ENCODE measurements around the gene CACTIN.

The CACTIN gene

DNA sequence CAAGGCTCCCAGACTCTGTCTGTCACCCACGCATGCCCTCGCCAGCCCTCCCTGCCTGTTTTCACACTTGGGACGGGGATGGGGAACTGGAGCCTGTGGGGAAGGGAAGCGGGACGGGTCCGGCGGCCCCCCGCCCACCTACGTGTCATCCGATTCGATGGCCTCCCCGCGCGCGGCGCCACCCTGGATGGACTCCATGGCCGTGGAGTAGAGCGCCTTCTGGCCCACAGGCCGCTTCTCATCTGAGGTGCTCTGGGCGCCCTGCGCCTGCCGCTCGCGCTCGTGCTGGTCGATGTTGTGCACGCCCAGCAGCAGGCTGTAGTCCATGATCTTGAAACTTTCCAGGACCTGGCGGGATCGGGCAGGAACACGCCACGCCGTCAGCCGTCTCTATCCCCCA, 25.1 kb upstream of the CACTIN start:
- TF ChIP-seq TEAD4 (IDR thresholded peaks at IDR 0.05) = no peak
- no peak for TF ChIP-seq RAD21 (IDR thresholded peaks at IDR 0.05; ENCODE audit: low read depth)

DNA sequence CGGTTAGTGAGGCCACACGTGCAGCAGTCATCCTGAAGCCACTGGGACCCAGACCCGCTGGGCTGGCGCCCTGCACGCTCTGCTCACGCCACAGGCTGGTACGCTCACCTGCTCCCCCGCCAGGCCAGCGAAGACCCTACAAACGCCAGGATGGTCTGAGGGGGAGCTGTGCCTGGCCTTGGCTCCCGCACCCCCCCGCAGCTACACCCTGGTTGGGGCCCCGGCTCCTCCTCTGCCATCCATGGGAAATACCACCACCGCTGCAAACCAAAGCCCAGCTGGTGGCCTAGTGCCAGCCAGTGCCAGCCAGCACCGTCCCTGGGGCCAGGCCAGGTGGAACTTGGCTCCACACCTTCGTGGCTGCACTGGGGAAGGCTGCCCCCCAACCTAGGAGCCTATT, 23.3 kb upstream of the CACTIN start:
- no peak for TF ChIP-seq RAD21 (IDR thresholded peaks at IDR 0.05; ENCODE audit: low read depth)
- TF ChIP-seq CEBPB (IDR thresholded peaks at IDR 0.05) = no peak
- TF ChIP-seq TEAD4 (IDR thresholded peaks at IDR 0.05) = no peak
- no peak for TF ChIP-seq NFIC (IDR thresholded peaks at IDR 0.05)
- no peak for TF ChIP-seq REST (IDR thresholded peaks at IDR 0.05; ENCODE audit: low read depth)
- TF ChIP-seq ZBTB7A (IDR thresholded peaks at IDR 0.05; ENCODE audit: low read depth) = no peak
- TF ChIP-seq MAX (IDR thresholded peaks at IDR 0.05) = no peak
- TF ChIP-seq TAF1 (IDR thresholded peaks at IDR 0.05; ENCODE audit: low read depth) = no peak
- no peak for TF ChIP-seq YY1 (IDR thresholded peaks at IDR 0.05; ENCODE audit: low read depth)

DNA sequence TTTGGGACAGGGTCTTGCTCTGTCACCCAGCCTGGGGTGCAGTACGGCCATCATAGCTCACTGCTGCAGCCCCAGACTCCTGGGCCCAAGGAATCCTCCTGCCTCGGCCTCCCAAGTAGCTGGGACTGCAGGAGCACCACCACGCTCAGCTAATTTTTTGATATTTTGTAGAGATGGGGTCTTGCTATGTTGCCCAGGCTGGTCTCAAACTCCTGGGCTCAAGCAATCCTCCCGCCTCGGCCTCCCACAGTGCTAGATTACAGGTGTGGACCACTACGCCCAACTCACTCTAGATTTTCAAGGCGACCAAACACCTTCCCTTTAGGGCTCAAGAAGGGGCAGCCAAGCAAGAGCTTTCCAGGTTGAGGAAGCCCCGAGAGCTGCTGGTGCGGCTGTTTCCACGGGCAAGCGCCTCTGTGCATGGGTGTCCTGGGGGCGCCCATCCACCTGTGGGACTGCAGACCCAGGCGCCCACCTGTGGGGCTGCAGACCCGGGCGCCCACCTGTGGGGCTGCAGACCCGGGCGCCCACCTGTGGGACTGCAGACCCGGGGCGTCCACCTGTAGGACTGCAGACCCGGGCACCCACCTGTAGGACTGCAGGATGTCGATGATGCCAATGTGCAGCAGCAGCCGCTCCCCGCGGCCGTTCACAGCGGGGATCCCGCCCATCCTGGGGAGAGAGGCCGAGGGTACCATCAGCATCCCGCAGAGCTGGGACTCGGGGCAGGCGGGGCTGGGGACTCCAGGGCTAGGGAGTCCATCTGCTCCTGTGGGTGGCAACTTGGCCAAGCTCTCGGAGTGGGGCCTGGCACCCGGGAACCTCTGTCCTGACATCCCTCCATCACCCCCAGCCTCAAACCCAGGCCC, 21.7 kb upstream of the CACTIN start:
- TF ChIP-seq FOXM1 (IDR thresholded peaks at IDR 0.05; ENCODE audit: borderline replicate concordance, low read depth) (no peak), EGR1 (IDR thresholded peaks at IDR 0.05) (no peak), REST (IDR thresholded peaks at IDR 0.05; ENCODE audit: low read depth) (no peak), RAD21 (IDR thresholded peaks at IDR 0.05; ENCODE audit: low read depth) (no peak), NFIC (IDR thresholded peaks at IDR 0.05) (no peak), TEAD4 (IDR thresholded peaks at IDR 0.05) (no peak), TAF1 (IDR thresholded peaks at IDR 0.05; ENCODE audit: low read depth) (no peak), CREB1 (IDR thresholded peaks at IDR 0.05; ENCODE audit: low read depth) (no peak), USF1 (IDR thresholded peaks at IDR 0.05) (no peak), EP300 (IDR thresholded peaks at IDR 0.05; ENCODE audit: borderline replicate concordance) (no peak), MAX (IDR thresholded peaks at IDR 0.05) (no peak), TCF12 (IDR thresholded peaks at IDR 0.05; ENCODE audit: low read depth) (no peak), CEBPB (IDR thresholded peaks at IDR 0.05) (no peak), ZBTB7A (IDR thresholded peaks at IDR 0.05; ENCODE audit: low read depth) (no peak), YY1 (IDR thresholded peaks at IDR 0.05; ENCODE audit: low read depth) (no peak)

DNA sequence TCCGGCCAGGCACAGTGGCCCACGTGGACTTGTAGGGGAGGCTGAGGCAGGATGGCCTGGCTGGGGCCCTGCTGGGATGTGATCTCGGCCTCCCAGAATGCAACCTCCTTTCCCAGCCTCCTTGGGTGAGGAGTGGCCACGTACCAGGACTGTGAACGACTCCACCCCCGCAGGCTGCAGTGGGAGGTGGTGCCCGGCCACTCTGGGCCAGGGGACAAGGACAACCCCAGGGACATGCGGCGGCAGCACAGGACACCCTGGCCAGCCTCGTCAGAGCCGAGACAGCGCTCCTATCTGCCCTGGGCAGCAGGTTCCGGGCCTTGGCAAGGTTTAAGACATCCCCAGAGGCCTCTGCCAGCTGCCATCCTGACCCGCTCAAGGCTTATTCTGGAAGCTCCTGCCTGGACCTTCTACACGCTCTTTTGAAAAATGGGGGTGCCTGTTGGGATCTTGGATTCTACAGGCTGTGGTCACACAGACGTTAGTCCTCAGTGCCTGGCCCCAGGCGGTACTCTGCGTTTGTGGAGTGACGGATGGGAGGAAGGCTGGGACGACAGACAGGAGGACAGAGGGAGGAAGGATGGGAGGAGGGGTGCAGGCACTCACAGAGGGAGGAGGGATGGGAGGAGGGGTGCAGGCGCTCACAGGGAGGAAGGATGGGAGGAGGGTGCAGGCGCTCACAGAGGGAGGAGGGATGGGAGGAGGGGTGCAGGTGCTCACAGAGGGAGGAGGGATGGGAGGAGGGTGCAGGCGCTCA, 19.9 kb upstream of the CACTIN start:
- TF ChIP-seq YY1 (IDR thresholded peaks at IDR 0.05; ENCODE audit: low read depth) (no peak), EGR1 (IDR thresholded peaks at IDR 0.05) (no peak), USF1 (IDR thresholded peaks at IDR 0.05) (no peak), ZBTB7A (IDR thresholded peaks at IDR 0.05; ENCODE audit: low read depth) (no peak), EP300 (IDR thresholded peaks at IDR 0.05; ENCODE audit: borderline replicate concordance) (no peak), NFIC (IDR thresholded peaks at IDR 0.05) (no peak), FOXM1 (IDR thresholded peaks at IDR 0.05; ENCODE audit: borderline replicate concordance, low read depth) (no peak), REST (IDR thresholded peaks at IDR 0.05; ENCODE audit: low read depth) (no peak), TAF1 (IDR thresholded peaks at IDR 0.05; ENCODE audit: low read depth) (no peak), MAX (IDR thresholded peaks at IDR 0.05) (no peak), CREB1 (IDR thresholded peaks at IDR 0.05; ENCODE audit: low read depth) (no peak), TEAD4 (IDR thresholded peaks at IDR 0.05) (no peak), RAD21 (IDR thresholded peaks at IDR 0.05; ENCODE audit: low read depth) (no peak)

Measured in Ishikawa (cell line).